Measurements from ENCODE around the gene MORN5.

The MORN5 gene

DNA sequence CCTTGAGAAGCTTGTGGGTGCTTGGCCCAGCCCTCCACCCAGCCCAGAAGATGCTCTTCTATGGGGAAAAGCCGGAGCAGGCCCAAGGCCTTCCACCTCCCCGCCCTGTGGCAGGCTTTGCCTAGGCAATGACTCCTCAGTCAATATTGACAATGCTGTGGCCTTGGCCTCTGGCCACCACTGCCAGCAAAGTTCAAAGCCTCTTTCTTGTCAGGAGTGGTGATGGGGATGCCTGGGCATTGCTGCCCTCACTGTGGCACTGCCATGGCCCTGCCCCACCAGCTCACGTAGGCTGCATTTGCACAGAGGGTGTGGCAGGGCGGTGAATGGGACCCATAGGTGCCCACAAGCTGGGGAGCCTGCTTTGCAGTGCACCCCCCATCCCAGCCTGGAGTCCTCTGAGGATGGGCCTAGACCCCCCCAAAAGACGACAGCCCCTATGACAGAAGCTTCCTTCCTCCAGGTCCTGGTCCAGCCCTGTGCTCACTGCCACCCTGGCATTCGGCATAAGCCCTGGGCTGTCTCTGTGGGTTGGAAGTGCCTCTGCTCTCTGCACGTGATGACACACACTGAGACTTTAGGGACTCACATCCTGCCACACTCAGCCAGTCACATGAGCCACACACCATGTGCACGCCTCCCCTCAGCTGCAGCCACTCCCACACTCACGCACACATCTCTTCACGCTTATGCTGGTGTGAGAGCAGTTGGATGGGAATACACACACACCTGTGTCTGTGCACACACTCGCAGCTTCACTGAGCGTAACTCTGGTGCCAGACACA is 31.1 kb downstream of the MORN5 start:
- no peak overlapping the region for H3K4me3 ChIP-seq (ENCODE audit: low read length, poor library complexity, severe bottlenecking)
- H3F3A ChIP-seq (ENCODE audit: low read depth): no peaks in the 10 kb centered on the region
- no peaks in the 10 kb centered on the region for H3K27me3 ChIP-seq (ENCODE audit: insufficient read depth, low read length, poor library complexity, severe bottlenecking)
- no peak overlapping the region for H3K9ac ChIP-seq (ENCODE audit: low read depth, low read length, poor library complexity, severe bottlenecking)
- no peaks in the 10 kb centered on the region for H3K4me1 ChIP-seq (ENCODE audit: insufficient read depth, low read length, poor library complexity, severe bottlenecking)
- no peak overlapping the region for H3K4me2 ChIP-seq (ENCODE audit: low read depth, low read length, poor library complexity, severe bottlenecking)
- H3K79me2 ChIP-seq (ENCODE audit: insufficient read depth, low read length): no peaks in the 10 kb centered on the region
- H3K36me3 ChIP-seq (ENCODE audit: insufficient read depth, low read length): no peaks in the 10 kb centered on the region
- no peaks in the 10 kb centered on the region for H3K9me3 ChIP-seq (ENCODE audit: insufficient read depth, low read depth, low read length)
- H4K20me1 ChIP-seq (ENCODE audit: insufficient read depth, low read length, poor library complexity, severe bottlenecking): no peaks in the 10 kb centered on the region
- H3K9me2 ChIP-seq (replicated peaks; ENCODE audit: low read depth, low read length): no peaks in the 10 kb centered on the region
- TF ChIP-seq CTCF (conservative IDR thresholded peaks at IDR 0.05; ENCODE audit: low read length): no peak
- TF ChIP-seq EZH2phosphoT487 (IDR thresholded peaks at IDR 0.05; ENCODE audit: borderline replicate concordance): no peak
- H2AFZ ChIP-seq (ENCODE audit: low read length): no peak overlapping the region

DNA sequence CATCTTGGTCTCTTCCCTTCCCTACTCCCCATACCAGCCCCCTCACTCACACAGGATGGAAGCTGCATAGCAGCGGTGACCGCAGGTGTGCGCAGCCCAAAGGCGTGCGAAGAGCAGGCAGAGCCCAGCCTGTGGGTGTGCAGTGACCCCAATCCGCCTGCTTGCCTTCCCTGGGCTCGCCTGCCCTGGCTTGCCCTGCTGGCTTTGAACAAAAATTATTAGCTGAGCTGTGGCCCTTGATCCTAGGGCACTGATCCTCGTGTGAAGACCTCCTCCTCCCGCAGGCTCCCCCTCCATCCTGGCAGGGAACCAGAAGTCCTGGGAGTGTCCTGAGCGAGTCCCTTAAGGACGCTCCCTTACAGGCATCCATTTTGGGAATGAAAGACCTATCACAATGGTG is 31.9 kb downstream of the MORN5 start:
- H3K36me3 ChIP-seq (ENCODE audit: insufficient read depth, low read length): no peaks in the 10 kb centered on the region
- H3K4me3 ChIP-seq (ENCODE audit: low read length, poor library complexity, severe bottlenecking): no peak overlapping the region
- no peaks in the 10 kb centered on the region for H4K20me1 ChIP-seq (ENCODE audit: insufficient read depth, low read length, poor library complexity, severe bottlenecking)
- no peaks in the 10 kb centered on the region for H3K9me2 ChIP-seq (replicated peaks; ENCODE audit: low read depth, low read length)
- no peaks in the 10 kb centered on the region for H3F3A ChIP-seq (ENCODE audit: low read depth)
- no peak overlapping the region for H3K9ac ChIP-seq (ENCODE audit: low read depth, low read length, poor library complexity, severe bottlenecking)
- H3K4me1 ChIP-seq (ENCODE audit: insufficient read depth, low read length, poor library complexity, severe bottlenecking): no peaks in the 10 kb centered on the region
- H2AFZ ChIP-seq (ENCODE audit: low read length): no peak overlapping the region
- H3K27me3 ChIP-seq (ENCODE audit: insufficient read depth, low read length, poor library complexity, severe bottlenecking): no peaks in the 10 kb centered on the region
- H3K79me2 ChIP-seq (ENCODE audit: insufficient read depth, low read length): no peaks in the 10 kb centered on the region
- H3K9me3 ChIP-seq (ENCODE audit: insufficient read depth, low read depth, low read length): no peaks in the 10 kb centered on the region
- no peak for TF ChIP-seq CTCF (conservative IDR thresholded peaks at IDR 0.05; ENCODE audit: low read length)
- TF ChIP-seq EZH2phosphoT487 (IDR thresholded peaks at IDR 0.05; ENCODE audit: borderline replicate concordance): no peak
- H3K4me2 ChIP-seq (ENCODE audit: low read depth, low read length, poor library complexity, severe bottlenecking): no peak overlapping the region

GRCh38 chr9:122192261-122192875 is 32.7 kb downstream of the MORN5 start:
- Histone ChIP-seq H3K9me2 (replicated peaks; ENCODE audit: low read depth, low read length) (no peaks in the 10 kb centered on the region), H2AFZ (ENCODE audit: low read length) (peak overlapping the region; percentile 31; the same call in 1 of the 2 replicates), H3F3A (ENCODE audit: low read depth) (no peaks in the 10 kb centered on the region), H3K36me3 (ENCODE audit: insufficient read depth, low read length) (no peaks in the 10 kb centered on the region), H3K79me2 (ENCODE audit: insufficient read depth, low read length) (no peaks in the 10 kb centered on the region), H3K4me3 (ENCODE audit: low read length, poor library complexity, severe bottlenecking) (no peak overlapping the region), H3K27me3 (ENCODE audit: insufficient read depth, low read length, poor library complexity, severe bottlenecking) (no peaks in the 10 kb centered on the region), H3K9me3 (ENCODE audit: insufficient read depth, low read depth, low read length) (no peaks in the 10 kb centered on the region), H4K20me1 (ENCODE audit: insufficient read depth, low read length, poor library complexity, severe bottlenecking) (no peaks in the 10 kb centered on the region), H3K4me1 (ENCODE audit: insufficient read depth, low read length, poor library complexity, severe bottlenecking) (no peaks in the 10 kb centered on the region), H3K9ac (ENCODE audit: low read depth, low read length, poor library complexity, severe bottlenecking) (no peak overlapping the region), H3K4me2 (ENCODE audit: low read depth, low read length, poor library complexity, severe bottlenecking) (no peak overlapping the region)
- TF ChIP-seq CTCF (conservative IDR thresholded peaks at IDR 0.05; ENCODE audit: low read length): no peak
- no peak for TF ChIP-seq EZH2phosphoT487 (IDR thresholded peaks at IDR 0.05; ENCODE audit: borderline replicate concordance)

All from Loucy (cell line).